Activated CD8-positive, alpha-beta memory T cell treated with anti-CD3 and anti-CD28 coated beads, Interleukin-2, amount 10 ng/mL, durations not matched to agents 7 days and 5 days (primary cell): Measurements from ENCODE around the gene TMEM170A. TPM values are rescaled to one million over a fixed set of nuclear protein-coding genes. Genes with fewer than 3 reads are reported as not detected.
"Not testable (repeated sequence)": the region's sequence is repeated elsewhere in the genome, so short reads cannot be mapped to it uniquely, and the experiment has no call there.

ENCODE experiments used
- ATAC-seq: fragments of 150-1000 bp; cut with Tn5 transposase; one replicate; pipeline ENCODE4 v1.10.0; 2021; ENCODE audit warnings: moderate library complexity
- CTCF ChIA-PET: fragments of 350-600 bp; sonication (Branson Sonifier 250); formaldehyde crosslinking; loops from one replicate; lab custom pipeline; 2021; ENCODE audit warnings: antibody characterized with exemption; lab: Charles Lee
- DNase-seq: peaks from one replicate; pipeline ENCODE4 v3.0.0-alpha.2; 2020
- H3K27ac Mint-ChIP-seq: one replicate; pipeline ENCODE4 v1.8.0; 2021; ENCODE audit warnings: mild to moderate bottlenecking, mixed read lengths
- H3K27me3 Mint-ChIP-seq: one replicate; pipeline ENCODE4 v1.8.0; 2021; ENCODE audit warnings: mixed read lengths
- H3K36me3 Mint-ChIP-seq: one replicate; pipeline ENCODE4 v1.8.0; 2021; ENCODE audit warnings: mild to moderate bottlenecking, mixed read lengths
- H3K4me1 Mint-ChIP-seq: one replicate; pipeline ENCODE4 v1.8.0; 2021; ENCODE audit warnings: mixed read lengths
- H3K4me3 Mint-ChIP-seq: one replicate; pipeline ENCODE4 v1.8.0; 2021; ENCODE audit warnings: mild to moderate bottlenecking, moderate library complexity, mixed read lengths
- H3K9me3 Mint-ChIP-seq: one replicate; pipeline ENCODE4 v1.8.0; 2022; ENCODE audit warnings: low read depth, mixed read lengths
- total RNA-seq, 2 experiments: library from RNA; stranded (reverse); gene quantifications; one replicate each; pipeline ENCODE4 v1.2.3, GENCODE V29; 2021

Gene TMEM170A
- total RNA-seq, 2 experiments from 2014 or later: 31.1 to 33.7 TPM

DNA sequence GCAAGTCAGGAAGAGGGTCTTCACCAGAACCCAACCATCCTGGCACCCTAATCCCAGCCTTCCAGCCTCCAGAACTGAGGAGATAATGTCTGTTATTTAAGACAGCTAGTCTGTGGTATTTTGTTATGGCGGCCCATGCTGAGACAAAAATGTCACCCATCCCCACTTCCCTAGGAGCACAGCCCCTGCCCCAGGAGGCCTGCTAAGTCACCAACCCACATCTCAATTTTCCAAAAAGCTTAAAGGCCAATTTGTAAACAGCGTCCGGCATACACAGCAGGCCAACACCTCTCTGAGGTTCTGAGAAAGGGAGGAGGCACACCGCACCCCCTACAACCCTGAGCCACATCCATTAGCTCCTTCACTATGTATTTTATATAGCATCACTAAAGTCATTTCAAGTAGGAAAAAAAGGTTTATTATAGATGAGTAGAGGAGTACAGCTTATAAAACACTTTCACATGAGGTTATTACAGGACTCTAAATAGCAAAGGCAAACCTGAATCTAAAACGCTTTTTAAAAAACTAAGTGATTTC lies 6.9 kb downstream of the TMEM170A start:
- H3K36me3 Mint-ChIP-seq: peaks cover 15% of the 10 kb centered on the region
- H3K9me3 Mint-ChIP-seq: no peaks in the 10 kb centered on the region
- H3K27ac Mint-ChIP-seq: no peak overlapping the region
- H3K27me3 Mint-ChIP-seq: no peaks in the 10 kb centered on the region
- no peak overlapping the region for H3K4me3 Mint-ChIP-seq
- ATAC-seq: no peak
- H3K4me1 Mint-ChIP-seq: peaks cover 29% of the 10 kb centered on the region
- CTCF ChIA-PET: interaction anchor here (1.2 to 1.3 kb wide), 2 partner anchors 24 to 59 kb away, joined by 3 to 4 read pairs; partner anchors contain the start of gene CFDP1
- no peak for DNase-seq

DNA sequence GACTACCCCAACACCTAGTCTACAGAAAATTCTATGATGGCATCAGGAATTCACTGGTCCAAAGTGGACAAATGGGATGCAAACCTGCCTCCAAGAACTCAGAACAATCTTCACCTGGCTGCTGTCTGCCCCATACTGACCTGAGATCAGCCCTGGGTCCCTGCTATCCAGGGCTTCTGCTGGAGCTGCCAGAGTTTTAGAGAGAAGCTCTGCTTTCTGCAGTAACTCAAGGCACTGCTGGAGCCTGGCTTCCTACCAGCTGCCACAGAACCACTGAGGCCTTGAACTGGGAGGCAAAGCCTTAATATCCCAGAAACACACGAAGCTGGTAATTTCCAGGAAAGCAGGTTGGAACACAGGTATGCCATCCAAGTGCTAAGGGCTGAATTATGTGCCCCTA lies 7.5 kb downstream of the TMEM170A start:
- H3K4me1 Mint-ChIP-seq: peaks cover 23% of the 10 kb centered on the region
- H3K27ac Mint-ChIP-seq: no peak overlapping the region
- H3K27me3 Mint-ChIP-seq: no peaks in the 10 kb centered on the region
- no peak overlapping the region for H3K4me3 Mint-ChIP-seq
- CTCF ChIA-PET: interaction anchor here (1.2 to 1.9 kb wide), 3 partner anchors 8 to 60 kb away, joined by 3 to 9 read pairs (median 4); partner anchors contain the start of genes CFDP1 and TMEM170A
- ATAC-seq: no peak
- peaks cover 14% of the 10 kb centered on the region for H3K36me3 Mint-ChIP-seq
- no peak for DNase-seq
- H3K9me3 Mint-ChIP-seq: no peaks in the 10 kb centered on the region

DNA sequence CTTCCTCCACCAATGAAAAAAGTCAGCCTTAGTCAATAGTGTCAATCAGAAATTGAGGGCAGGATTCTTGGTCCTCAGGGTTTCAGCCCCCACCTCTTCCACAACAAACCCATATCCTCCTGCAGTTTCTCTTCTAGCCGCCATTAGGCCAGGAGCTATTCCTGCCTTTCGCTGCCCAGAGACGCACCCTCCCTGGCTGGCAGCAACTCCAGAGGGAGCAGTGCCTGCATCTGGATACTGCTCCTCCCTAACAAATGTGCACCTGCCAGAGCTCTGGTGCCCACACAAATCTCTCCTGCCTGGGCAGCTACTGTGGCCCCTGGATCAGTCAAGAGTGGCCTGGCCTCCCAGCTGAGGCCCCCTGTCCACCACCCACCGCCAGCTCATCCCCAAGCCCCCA lies 8.0 kb downstream of the TMEM170A start:
- not testable (repeated sequence) for H3K4me3 Mint-ChIP-seq, DNase-seq, ATAC-seq, H3K27me3 Mint-ChIP-seq, H3K27ac Mint-ChIP-seq, H3K9me3 Mint-ChIP-seq
- Mint-ChIP-seq H3K36me3 (peaks cover 14% of the 10 kb centered on the region), H3K4me1 (peaks cover 19% of the 10 kb centered on the region)
- CTCF ChIA-PET: interaction anchor here (1.0 to 1.9 kb wide), 3 partner anchors 9 to 60 kb away, joined by 3 to 9 read pairs (median 3); partner anchors contain the start of gene TMEM170A

DNA sequence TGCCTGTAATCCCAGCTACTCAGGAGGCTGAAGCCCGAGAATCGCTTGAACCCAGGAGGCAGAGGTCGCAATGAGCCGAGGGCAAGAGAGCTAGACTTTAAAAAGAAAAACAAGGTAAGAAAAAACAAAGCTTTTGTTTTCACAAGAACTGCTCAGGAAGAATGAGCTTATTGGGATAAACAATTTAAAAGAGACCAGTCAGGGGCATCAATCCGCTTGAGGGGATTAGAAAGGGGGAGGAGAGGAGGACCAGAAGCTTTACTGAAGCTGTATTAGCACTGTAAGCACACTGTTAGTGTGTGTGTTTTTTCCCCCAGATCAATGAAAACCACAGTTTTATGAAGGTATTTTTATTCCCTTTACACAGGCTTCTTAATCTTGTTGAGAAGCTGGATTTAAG lies 8.8 kb downstream of the TMEM170A start:
- Mint-ChIP-seq H3K36me3 (peaks cover 16% of the 10 kb centered on the region), H3K4me3 (no peak overlapping the region), H3K9me3 (no peaks in the 10 kb centered on the region), H3K27ac (no peak overlapping the region), H3K4me1 (peaks cover 10% of the 10 kb centered on the region), H3K27me3 (no peaks in the 10 kb centered on the region)
- CTCF ChIA-PET: interaction anchor here (1.0 to 1.9 kb wide), 3 partner anchors 9 to 61 kb away, joined by 3 to 9 read pairs (median 3); partner anchors contain the start of gene TMEM170A
- ATAC-seq: no peak
- DNase-seq: no peak

DNA sequence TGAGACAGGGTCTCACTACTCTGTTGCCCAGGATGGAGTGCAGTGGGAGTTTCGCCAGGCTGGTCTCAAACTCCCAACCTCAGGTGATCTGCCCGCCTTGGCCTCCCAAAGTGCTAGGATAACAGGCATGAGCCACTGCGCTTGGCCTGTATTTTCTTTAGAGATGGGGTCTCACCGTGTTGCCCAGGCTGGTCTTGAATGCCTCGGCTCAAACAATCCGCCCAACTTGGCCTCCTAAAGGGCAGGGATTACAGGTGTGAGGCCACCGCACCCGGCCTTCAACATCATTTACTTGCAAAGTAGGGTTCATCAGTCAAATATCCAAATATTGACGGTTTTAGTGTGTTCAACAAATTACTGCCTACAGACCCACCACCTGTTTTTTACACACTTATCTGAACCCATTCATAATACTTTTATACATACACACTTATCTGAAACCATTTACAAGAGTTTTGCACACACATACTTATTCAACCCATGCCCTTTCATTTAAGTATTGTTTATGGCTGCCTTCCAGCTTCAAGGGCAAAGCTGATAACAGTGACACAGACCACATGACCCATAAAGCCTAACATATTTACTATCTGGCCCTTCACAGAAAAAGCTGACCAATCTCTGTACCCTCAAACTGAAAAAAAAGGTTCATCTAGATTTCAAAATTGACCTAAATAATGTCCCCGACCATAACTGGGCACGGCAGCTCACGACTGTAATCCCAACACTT lies 11.9 kb downstream of the TMEM170A start:
- CTCF ChIA-PET: interaction anchor here (1.0 to 1.8 kb wide), 3 partner anchors 13 to 98 kb away, joined by 3 to 6 read pairs (median 3); partner anchors contain the start of gene CFDP1

DNA sequence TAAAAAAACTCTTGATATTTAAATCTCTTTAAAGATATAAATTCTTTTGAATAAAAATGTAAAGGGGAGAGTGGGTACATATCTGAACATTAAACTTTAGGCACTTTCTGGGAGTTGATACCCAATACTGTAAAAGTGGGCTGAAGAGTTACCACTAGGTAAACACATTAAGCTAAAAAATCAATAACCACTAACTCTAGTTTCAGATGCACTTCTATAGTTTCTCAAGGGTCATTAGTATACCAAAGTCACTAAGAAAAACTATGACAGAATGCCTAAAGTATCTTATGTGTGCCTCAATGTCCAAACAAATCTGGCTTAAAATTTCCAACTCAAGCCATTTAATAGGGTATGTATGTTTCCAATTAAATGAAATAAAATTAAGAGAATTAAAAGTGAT lies 18.1 kb downstream of the TMEM170A start:
- no peak overlapping the region for H3K27ac Mint-ChIP-seq
- DNase-seq (no peak), ATAC-seq (no peak)
- H3K36me3 Mint-ChIP-seq: peaks cover 16% of the 10 kb centered on the region
- CTCF ChIA-PET: interaction anchor here (0.9 to 1.5 kb wide), 4 partner anchors 10 to 341 kb away, joined by 3 to 5 read pairs (median 3); no protein-coding TSS in a partner anchor
- H3K9me3 Mint-ChIP-seq: no peaks in the 10 kb centered on the region
- H3K27me3 Mint-ChIP-seq: no peaks in the 10 kb centered on the region
- no peak overlapping the region for H3K4me3 Mint-ChIP-seq
- H3K4me1 Mint-ChIP-seq: no peaks in the 10 kb centered on the region

More for the DNA sequence above, 11.9 kb downstream of the TMEM170A start:
- Mint-ChIP-seq H3K9me3 (no peaks in the 10 kb centered on the region), H3K36me3 (peaks cover 18% of the 10 kb centered on the region), H3K27ac (no peak overlapping the region), H3K4me1 (peaks cover 2% of the 10 kb centered on the region), H3K4me3 (no peak overlapping the region), H3K27me3 (no peaks in the 10 kb centered on the region)
- ATAC-seq (no peak), DNase-seq (no peak)

DNA sequence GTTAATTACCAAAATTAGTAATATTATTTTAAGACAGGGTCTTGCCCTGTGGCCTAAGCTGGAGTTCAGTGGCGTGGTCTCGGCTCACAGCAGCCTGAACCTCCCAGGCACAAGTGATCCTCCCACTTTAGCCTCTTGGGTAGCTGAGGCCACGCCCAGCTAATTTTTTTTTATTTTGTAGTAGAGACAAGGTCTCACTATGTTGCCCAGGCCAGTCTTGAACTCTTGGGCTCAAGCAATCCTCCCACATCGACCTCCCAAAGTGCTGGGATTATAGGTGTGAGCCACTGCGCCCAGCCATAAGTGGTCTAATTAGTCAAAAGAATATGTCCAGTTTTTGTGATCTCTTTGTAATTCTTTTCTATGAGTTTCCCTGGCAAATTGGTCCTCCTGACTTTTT lies 19.2 kb downstream of the TMEM170A start:
- no peak overlapping the region for H3K4me3 Mint-ChIP-seq
- H3K27me3 Mint-ChIP-seq: no peaks in the 10 kb centered on the region
- no peaks in the 10 kb centered on the region for H3K4me1 Mint-ChIP-seq
- no peak overlapping the region for H3K27ac Mint-ChIP-seq
- no peaks in the 10 kb centered on the region for H3K9me3 Mint-ChIP-seq
- CTCF ChIA-PET: interaction anchor here (1.0 to 1.9 kb wide), 4 partner anchors 12 to 340 kb away, joined by 3 to 9 read pairs (median 4); partner anchors contain the start of genes CFDP1 and TMEM170A
- peaks cover 11% of the 10 kb centered on the region for H3K36me3 Mint-ChIP-seq
- no peak for ATAC-seq
- no peak for DNase-seq

DNA sequence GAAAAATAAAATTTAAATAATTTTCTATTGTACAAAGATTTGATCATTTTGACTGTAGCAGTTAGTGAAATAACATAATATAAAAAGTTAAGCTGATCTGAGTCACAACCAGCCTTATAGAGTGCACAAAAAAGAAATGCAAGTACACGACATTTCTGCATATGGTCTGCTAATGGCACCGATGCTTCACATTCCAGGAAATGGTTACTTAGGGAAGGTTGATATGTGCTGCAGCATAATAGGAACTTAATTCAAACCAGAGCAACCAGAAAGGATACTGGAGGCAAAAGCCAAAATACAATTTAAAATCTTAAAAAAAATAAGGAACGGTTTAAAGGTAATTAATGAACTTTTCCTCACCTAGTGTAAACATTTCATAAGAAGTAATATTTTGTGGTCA lies 21.2 kb downstream of the TMEM170A start:
- Mint-ChIP-seq H3K36me3 (peaks cover 8% of the 10 kb centered on the region), H3K27me3 (no peaks in the 10 kb centered on the region), H3K9me3 (no peaks in the 10 kb centered on the region), H3K4me1 (no peaks in the 10 kb centered on the region), H3K27ac (no peak overlapping the region), H3K4me3 (no peak overlapping the region)
- DNase-seq (no peak), ATAC-seq (no peak)
- CTCF ChIA-PET: interaction anchor here (1.9 kb wide), 1 partner anchor 10 kb away, joined by 5 read pairs; the partner anchor contains the start of gene CFDP1

DNA sequence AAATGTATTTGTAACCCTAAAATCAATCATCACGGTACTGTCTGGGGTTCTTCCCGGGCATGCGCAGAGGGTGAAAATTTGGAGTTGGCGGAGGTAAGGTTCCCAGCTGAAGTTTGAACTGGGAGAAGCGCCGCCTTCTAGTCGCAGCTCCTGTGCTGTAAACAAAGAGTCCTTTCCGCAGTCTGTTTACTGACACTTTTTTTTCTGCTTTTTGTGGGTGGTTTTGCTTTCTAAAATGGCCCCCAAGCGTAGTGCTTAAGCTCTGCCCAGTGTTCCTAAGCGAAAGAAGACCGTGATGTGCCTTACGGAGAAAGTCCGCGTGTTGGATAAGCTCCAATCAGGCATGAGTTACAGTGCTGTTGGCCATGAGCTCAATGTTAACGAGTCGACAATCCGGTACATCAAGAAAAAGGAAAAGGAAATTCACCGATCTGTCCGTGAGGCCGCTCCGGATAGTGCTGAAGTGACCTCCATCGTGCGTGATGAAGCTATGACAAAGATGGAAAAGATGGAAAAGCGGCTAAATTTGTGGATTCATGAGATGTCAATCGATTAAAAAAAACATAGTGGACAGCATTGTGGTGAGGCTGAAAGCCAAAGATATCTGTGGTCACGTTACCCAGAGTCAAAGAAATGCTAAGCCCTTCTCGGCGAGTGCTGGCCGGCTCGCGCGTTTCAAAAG lies 30.6 kb downstream of the TMEM170A start:
- ATAC-seq (peak; percentile 73), DNase-seq (peak; percentile 85)
- peak overlapping the region; percentile 81 for H3K4me3 Mint-ChIP-seq
- H3K4me1 Mint-ChIP-seq: peaks cover 33% of the 10 kb centered on the region
- no peaks in the 10 kb centered on the region for H3K36me3 Mint-ChIP-seq
- H3K27me3 Mint-ChIP-seq: no peaks in the 10 kb centered on the region
- H3K9me3 Mint-ChIP-seq: no peaks in the 10 kb centered on the region
- CTCF ChIA-PET: interaction anchor here (0.6 to 3.6 kb wide), 14 partner anchors 11 to 323 kb away, joined by 3 to 45 read pairs (median 4); partner anchors contain the start of genes KARS1, TERF2IP and TMEM170A
- H3K27ac Mint-ChIP-seq: peak overlapping the region; percentile 95

DNA sequence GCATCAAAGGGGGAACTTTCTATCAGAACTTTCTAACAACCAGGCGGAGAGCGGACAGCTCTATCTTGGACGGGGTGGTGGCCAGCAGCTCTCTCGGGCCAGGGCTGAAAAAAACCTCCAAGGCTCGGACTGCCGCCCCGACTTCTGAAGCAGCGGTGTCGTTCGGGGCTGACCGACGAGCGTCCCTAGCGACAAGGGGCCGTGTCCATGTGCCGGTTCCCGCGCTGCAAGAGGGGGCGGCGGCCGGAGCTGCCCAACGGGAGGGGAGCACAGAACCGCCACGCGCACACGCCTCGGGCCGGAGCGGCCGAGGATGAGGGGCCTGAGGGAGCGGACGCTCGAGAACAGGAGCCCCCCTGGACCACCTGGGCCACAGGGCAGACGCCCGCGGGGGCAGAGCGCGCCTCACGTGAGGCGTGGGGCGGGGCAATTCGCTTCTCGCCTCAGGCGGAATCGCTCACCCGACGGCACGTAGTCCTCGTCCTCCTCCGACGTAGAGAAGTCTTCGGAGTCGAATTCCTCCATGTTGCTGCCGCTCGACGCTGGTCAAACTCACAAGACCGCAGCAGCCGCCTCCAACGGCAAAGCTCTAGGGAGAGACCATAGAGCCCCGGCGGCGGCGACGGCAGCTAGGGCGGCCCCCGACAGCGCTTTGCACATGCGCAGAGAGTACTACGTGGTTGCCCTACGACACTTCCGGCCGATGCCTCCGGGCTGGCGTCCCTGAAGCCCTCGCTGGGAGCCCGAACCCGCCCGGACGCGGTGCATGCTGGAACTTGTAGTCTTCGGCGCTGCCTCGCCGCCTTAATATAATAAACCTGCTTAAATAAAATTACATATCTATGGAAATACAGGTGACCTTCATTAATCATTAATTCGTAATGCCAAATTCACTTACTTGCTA lies 31.4 kb downstream of the TMEM170A start, which contains the start of gene CFDP1:
TSS of gene CFDP1 (minus strand) at position 676 of the 904 bp plus-strand sequence. CDS start at position 525, 151 bp downstream.
- H3K27ac Mint-ChIP-seq: peak within 1 kb of the TSS; percentile 95
- H3K4me1 Mint-ChIP-seq: peaks cover 33% of the 10 kb centered on the region
- H3K4me3 Mint-ChIP-seq: peak within 1 kb of the TSS; percentile 81
- no peaks in the 10 kb centered on the region for H3K36me3 Mint-ChIP-seq
- no peaks in the 10 kb centered on the region for H3K27me3 Mint-ChIP-seq
- peak; percentile 97 for DNase-seq
- CTCF ChIA-PET: interaction anchor here (0.8 to 3.6 kb wide), 12 partner anchors 11 to 322 kb away, joined by 3 to 45 read pairs (median 4); partner anchors contain the start of genes KARS1, TERF2IP and TMEM170A
- ATAC-seq: peak; percentile 94
- no peaks in the 10 kb centered on the region for H3K9me3 Mint-ChIP-seq

GRCh38 chr16:75429621-75430403 lies 34.7 kb downstream of the TMEM170A start:
- Mint-ChIP-seq H3K27ac (no peak overlapping the region), H3K4me1 (peaks cover 34% of the 10 kb centered on the region), H3K9me3 (no peaks in the 10 kb centered on the region), H3K27me3 (no peaks in the 10 kb centered on the region), H3K4me3 (no peak overlapping the region), H3K36me3 (peaks cover 1% of the 10 kb centered on the region)
- ATAC-seq (no peak), DNase-seq (no peak)
- CTCF ChIA-PET: interaction anchor here (1.8 to 2.1 kb wide), 2 partner anchors 35 to 230 kb away, joined by 4 to 5 read pairs; partner anchors contain the start of gene TMEM170A
